Activated CD8-positive, alpha-beta memory T cell treated with anti-CD3 and anti-CD28 coated beads for 24 hours (primary cell): Measurements from ENCODE around the gene PCBP3.
A peak's percentile ranks its signal among the peaks of the same experiment; 100 is the strongest.
"Not testable (repeated sequence)": the region's sequence is repeated elsewhere in the genome, so short reads cannot be mapped to it uniquely, and the experiment has no call there.

Source experiments
- DNase-seq: peaks from one replicate; pipeline ENCODE4 v3.0.0-alpha.2; 2020

PCBP3 gene

GRCh38 chr21:45613881-45614280 is 29.6 kb upstream of the PCBP3 start:
- no peak for DNase-seq

DNA sequence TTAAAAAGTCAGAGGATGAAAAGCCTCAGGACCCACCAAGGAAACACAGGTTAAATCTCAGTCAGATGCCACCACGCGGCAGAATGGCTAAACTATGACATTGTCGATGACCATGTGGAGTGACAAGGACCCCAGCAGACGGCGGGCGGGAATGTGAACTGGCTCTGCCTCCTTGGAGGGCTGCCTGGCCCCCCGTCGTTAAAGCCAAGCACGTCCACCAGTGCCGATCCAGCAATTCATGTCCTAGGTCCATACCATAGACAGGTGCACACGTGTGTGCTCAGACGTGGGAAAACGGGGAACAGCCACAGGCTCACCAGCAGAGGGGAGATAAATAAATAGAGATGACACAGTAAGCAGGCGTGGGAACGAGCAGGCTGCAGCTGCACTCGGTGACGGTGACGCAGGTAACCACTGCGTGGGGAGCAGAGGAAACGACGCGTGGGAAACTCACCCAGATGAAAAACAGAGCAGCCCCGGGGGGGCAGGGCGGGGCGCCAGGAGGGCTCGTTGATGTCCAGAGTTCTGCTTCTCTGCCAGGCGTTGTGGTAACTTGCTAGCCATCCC is 28.3 kb upstream of the PCBP3 start:
- peak; percentile 89 for DNase-seq

DNA sequence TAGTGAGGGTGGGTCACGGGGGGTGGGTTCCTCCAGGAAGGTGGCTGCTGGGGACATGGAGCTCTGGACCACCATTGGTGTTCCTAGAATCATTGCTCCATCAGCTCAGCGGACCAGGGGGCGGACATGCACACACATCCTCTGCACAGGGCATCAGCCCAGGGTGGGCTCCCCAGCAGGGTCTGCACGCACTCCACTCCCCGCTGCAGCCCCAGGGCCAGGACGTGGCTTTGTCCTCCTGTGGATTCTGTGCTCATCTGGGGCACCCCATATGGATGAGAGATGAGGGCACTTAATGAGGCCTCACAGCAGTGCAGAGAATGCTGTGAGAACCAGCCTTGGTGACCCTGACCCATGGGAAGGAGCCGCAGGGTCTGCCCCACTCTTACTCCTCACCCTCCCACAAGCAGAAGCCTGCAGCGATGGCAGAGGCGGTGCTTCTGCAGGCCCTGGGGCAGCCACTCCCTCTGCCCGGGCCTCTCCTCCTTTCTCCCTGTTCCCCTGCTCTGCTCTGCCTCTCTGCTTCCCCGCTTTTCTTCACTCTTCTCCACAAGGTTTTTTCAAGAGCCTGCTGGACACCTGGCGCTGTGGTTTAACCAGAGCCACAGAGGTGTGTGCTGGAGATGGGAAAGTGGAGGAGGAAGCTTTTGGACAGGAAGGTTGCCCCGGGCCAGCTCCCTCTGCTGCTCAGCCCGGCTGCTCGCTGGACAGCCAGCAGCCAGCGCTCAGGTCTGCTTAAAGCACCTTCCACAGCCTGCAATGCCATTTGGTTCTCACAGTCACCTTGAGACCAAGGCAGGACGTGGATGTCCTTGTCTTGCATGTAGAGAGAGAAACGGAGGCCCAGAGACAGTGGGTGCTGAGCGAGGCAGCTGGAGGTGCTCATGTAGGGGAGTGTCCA is 26.3 kb upstream of the PCBP3 start:
- no peak for DNase-seq

DNA sequence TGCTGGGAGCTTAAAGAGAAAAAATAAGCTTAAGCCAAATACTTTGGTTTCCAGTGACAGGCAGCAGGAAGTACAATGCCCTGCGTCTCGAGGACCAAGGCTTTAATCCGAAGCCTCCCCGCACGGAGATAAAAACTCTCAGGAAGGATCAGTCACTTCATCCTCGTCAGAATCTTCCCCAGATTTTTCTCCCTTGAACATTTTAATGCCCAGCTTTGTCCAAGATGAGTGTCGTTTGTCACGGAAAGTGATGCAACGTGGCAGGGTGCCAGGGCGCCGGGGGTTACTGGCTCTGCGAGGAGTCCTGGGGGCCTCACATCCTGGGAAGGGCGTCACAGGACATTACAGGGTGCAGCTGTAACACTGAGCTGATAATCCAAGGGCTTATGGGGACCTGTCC is 25.2 kb upstream of the PCBP3 start:
- no peak for DNase-seq

- DNase-seq, result no peak
Measured at GRCh38 chr21:45618846-45619485, 24.6 kb upstream of the PCBP3 start.

DNA sequence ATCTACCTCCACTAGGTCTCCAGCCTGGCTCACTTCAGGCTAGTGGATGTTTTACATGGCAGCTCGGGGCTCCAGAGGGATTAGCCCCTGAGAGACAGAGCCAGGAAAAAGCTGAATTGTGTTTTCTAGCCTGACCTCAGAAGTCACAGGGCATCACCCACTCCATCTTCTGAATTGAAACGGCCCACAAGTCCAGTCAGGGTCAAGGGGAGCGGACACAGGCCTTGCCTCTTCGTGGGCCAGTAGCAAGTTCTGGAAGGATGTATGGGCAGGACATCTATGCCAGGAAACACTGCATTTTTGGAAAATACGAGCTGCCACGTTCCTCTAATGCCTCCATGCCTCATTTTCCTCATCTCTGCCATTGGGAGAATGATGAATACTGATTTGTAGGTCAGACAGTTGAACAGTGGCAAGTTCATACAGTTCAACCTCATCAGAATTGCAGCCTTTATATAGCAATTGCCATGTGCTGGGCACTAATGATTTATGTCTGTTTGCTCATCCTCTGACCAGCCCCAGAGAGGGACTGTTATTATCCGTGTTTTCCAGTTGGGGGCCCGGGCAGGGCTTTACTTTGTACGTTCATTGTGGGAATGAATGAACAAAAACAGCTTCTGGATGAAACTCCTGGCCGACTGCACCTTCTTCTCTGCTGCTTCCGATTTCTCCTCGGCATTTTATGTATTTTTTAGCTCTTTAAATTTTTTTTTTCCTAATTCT is 23.2 kb upstream of the PCBP3 start:
- no peak for DNase-seq

GRCh38 chr21:45621435-45622331 is 21.8 kb upstream of the PCBP3 start:
- peak; percentile 43 for DNase-seq

- peak; percentile 37 for DNase-seq
Measured at GRCh38 chr21:45622416-45623097, 21.0 kb upstream of the PCBP3 start.

DNA sequence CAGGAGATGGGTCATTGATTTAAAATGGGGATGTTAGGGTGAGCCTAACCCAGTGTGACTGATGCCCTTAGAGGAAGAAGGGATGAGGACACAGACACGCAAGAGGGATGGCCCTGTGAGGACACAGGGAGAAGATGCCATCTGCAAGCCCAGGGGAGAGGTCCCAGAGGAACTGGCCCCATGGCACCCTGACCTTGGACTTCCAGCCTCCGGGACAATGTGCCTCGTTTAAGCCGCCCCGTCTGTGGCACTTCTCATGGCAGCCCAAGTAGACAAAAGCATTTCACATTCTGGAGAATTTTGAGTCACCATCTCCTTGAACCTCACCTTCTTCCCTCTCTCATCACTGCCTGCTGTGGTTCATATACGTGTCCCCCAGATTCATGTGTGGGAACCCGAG is 20.1 kb upstream of the PCBP3 start:
- peak; percentile 49 for DNase-seq

GRCh38 chr21:45626127-45626526 is 17.4 kb upstream of the PCBP3 start:
- DNase-seq, result not testable (repeated sequence)

- peak; percentile 52 for DNase-seq
Measured at GRCh38 chr21:45629046-45629981, 14.2 kb upstream of the PCBP3 start.

DNA sequence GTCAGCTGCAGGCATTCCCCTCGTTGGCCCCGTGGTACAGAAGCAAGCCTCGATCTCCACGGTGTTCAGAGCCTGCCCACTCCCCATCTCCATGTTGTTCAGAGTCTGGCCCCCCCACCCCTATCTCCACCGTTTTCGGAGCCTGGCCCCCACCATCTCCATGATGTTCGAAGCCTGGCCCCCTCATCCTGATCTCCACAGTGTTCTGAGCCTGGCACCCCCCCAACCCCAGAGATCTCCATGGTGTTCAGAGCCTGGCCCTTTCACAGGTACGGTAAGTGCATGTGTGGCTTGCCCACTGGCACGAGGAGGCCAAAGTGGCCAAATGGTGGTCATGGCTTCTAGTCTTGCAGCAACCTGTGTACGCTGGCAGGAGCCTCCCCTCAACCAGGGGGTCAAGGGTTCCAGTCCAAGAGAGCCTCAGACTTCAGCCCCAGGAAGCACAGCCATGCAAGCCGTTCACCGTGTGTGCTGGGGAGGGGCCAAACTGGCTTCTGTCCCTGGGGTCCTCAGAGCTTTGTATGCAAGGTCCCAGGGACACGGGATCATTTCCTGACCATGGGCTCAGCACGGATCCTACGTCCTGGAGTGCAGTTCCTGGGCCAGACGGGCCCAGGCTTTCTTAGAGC is 13.3 kb upstream of the PCBP3 start:
- peak; percentile 41 for DNase-seq

GRCh38 chr21:45630876-45631275 is 12.6 kb upstream of the PCBP3 start:
- DNase-seq, result no peak

- DNase-seq, result no peak
Measured at GRCh38 chr21:45631540-45631939, 12.0 kb upstream of the PCBP3 start.

DNA sequence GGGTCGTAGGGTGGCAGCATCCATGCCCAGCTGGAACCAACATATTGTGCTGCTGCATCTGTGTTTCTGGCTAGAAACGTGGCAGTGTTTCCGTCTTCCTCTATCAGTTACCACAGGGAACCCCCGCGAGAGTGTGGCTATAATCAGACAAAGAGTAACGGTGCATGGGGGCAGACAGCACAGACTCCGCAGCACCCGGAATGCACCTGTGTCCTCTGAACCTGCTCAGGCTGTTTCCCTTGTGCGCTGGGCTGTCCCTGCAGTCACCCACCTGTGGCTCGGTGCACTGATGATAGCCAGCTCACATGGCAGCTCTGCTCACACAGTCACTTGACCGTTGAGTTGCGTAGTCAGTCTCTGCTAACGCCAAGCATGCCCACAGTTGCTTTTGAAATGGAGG is 11.4 kb upstream of the PCBP3 start:
- DNase-seq, result no peak

- DNase-seq, result no peak
Measured at GRCh38 chr21:45632637-45633251, 10.8 kb upstream of the PCBP3 start.

- no peak for DNase-seq
Measured at GRCh38 chr21:45634511-45635183, 8.9 kb upstream of the PCBP3 start.

DNA sequence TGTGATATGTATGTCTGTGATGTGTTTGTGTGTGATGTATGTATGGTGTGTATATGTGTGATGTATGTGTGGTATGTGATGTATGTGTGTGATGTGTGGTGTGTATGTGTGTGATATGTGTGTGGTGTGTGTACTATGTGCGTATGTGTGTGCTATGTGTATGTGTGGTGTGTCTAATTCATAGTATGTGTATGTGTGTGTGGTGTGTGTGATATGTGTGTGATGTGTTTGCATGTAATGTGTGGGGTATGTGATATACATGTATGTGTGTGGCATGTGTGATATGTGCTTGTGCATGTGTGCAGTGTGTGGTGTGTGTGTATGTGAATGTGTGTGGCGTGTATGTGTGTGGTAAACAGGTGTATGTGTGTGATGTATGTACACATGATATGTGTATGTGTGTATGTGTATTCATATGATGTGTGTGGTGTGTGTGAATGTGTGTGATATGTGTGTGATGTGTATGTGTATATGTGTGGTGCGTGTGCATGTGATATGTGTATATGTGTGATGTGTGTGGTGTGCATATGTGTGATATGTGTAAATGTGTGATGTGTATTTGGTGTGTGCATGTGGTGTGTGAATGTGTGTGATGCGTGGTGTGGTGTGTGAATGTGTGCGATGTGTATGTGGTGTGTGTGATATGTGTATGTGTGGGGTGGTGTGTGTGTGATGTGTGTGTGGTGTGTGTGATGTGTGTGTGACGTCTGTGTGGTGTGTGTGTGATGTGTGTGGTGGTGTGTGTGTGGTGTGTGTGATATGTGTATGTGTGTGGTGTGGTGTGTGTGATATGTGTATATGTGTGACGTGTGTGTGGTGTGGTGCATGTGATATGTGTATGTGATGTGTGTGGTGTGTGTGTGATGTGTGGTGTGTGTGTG is 8.0 kb upstream of the PCBP3 start:
- DNase-seq, result no peak
